HEK293T (cell line): Measurements from ENCODE around the gene BLVRB.

Experiments used
- ARNT ChIP-seq: fragments of 450-650 bp; IDR thresholded peaks from 2 replicates; pipeline ENCODE4 v1.6.1; 2017; ENCODE audit warnings: mild to moderate bottlenecking
- BHLHE40 ChIP-seq: fragments of 450-650 bp; IDR thresholded peaks from 2 replicates; pipeline ENCODE4 v1.6.1; 2016; ENCODE audit warnings: mild to moderate bottlenecking, moderate library complexity, borderline replicate concordance
- ELF4 ChIP-seq: fragments of 450-650 bp; IDR thresholded peaks from 2 replicates; pipeline ENCODE4 v1.6.1; 2017; ENCODE audit warnings: antibody characterized with exemption
- FOXM1 ChIP-seq: fragments of 450-650 bp; IDR thresholded peaks from 2 replicates; pipeline ENCODE4 v1.6.1; 2017; ENCODE audit warnings: mild to moderate bottlenecking, borderline replicate concordance
- NFRKB ChIP-seq: fragments of 450-650 bp; IDR thresholded peaks from 2 replicates; pipeline ENCODE4 v1.6.1; 2016; ENCODE audit warnings: mild to moderate bottlenecking, moderate library complexity
- SP1 ChIP-seq: fragments of 450-650 bp; IDR thresholded peaks from 2 replicates; pipeline ENCODE4 v1.6.1; 2017
- SUZ12 ChIP-seq: fragments of 450-650 bp; IDR thresholded peaks from 2 replicates; pipeline ENCODE4 v1.6.1; 2016; ENCODE audit warnings: mild to moderate bottlenecking
- TARDBP ChIP-seq: fragments of 450-650 bp; IDR thresholded peaks from 2 replicates; pipeline ENCODE4 v1.6.1; 2016
- ZNF384 ChIP-seq: fragments of 450-650 bp; IDR thresholded peaks from 2 replicates; pipeline ENCODE4 v1.6.1; 2016
- TF ChIP-seq, protein P1 (sequence below): fragments of 450-650 bp; IDR thresholded peaks from 2 replicates; pipeline ENCODE4 v1.6.1; 2016

DNA sequence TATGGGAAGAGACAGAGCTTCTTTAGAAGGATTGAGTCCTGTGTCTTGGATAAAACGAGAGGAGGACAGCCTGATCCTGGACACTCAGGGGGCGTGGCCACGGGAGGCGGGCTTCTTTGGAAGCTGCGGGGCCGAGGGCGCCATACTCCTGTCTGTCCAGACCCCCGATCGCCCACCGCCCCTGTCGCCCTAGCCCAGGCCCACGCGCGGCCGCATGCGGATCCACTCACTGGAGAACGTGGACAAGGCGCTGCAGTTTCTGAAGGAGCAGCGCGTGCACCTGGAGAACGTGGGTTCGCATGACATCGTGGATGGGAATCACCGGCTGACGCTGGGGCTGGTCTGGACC is 24.3 kb upstream of the BLVRB start:
- TF ChIP-seq SP1 (no peak), ELF4 (no peak), BHLHE40 (no peak), FOXM1 (no peak), NFRKB (no peak), TARDBP (no peak), SUZ12 (no peak), ZNF384 (no peak), ARNT (no peak)
- TF ChIP-seq, protein P1, sequence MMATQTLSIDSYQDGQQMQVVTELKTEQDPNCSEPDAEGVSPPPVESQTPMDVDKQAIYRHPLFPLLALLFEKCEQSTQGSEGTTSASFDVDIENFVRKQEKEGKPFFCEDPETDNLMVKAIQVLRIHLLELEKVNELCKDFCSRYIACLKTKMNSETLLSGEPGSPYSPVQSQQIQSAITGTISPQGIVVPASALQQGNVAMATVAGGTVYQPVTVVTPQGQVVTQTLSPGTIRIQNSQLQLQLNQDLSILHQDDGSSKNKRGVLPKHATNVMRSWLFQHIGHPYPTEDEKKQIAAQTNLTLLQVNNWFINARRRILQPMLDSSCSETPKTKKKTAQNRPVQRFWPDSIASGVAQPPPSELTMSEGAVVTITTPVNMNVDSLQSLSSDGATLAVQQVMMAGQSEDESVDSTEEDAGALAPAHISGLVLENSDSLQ: no peak
